Measurements from ENCODE around the gene CCDC170.

The CCDC170 gene

DNA sequence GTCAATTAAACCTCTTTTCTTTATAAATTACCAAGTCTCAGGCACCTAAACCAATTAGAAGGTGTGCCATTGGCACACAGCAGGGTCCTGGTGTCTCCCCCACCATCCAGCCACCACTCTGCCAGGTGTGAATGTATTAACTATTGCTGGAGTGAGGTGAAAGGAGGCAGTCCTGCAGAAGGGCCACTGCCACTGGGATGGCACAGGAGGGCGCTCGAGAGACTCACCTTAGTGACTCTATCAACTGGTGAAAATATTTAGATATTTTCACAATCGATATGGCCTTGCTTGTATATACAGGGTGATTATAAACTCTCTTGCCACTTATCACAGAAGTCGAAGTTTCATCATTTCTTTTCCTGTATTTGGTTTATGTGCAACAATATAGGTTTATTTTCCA is 168.1 kb downstream of the CCDC170 start:
- DNase-seq: no peak

DNA sequence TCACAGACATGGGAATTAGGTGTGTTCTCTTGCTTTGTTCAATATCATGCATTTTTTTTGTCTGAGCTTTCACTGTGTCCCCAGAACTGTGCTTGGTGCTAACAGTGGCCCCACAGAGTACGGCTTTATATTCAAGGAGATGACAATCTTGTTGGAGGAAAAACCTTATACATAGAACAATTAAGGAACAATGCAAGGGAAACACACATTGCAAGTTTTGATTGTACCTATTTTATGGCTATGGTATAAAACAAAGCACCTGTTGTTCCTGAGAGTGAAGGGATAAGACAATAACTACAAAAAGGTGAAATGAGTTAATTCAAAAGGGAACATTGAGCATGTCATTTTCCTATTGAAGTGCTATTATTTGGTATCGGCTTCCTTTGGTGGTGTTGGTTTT is 169.7 kb downstream of the CCDC170 start:
- DNase-seq: no peak

DNA sequence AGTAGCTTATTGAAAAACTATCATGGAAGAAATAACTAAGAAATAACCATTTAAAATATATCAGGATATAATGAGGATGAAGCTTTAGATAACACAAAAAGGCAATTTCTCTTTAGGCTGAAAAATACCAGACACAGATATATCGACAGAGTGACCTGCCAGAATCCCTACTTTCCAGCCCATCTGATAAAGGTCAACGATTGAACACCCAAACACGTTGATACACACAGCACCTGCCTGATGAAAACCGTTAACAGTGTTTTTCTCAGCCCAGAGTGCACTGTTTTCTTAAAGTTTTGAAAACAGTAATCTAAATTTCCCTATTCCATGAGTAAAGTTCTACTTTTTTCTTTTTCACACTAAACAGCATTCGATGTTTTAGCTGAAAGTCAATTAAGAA is 170.6 kb downstream of the CCDC170 start:
- DNase-seq: no peak

DNA sequence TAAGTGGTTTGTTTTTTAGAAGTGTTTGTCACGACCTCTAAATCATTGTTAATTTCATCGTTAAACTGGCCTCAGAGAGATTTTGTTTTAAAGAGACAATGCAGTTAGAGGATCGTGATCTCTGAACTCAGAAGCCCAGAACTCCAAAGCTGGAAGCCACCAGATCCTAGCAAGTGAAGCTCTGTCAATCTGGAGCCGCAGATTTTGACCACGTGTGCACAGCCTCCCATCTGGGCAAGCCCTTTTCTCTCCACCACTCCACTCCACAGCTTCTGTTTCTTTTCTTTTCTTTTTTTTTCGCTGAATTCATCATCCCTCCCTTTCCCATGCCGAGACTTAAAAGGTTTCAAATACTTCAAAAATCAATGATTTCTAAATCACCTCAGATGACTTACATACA is 171.5 kb downstream of the CCDC170 start:
- DNase-seq: no peak

DNA sequence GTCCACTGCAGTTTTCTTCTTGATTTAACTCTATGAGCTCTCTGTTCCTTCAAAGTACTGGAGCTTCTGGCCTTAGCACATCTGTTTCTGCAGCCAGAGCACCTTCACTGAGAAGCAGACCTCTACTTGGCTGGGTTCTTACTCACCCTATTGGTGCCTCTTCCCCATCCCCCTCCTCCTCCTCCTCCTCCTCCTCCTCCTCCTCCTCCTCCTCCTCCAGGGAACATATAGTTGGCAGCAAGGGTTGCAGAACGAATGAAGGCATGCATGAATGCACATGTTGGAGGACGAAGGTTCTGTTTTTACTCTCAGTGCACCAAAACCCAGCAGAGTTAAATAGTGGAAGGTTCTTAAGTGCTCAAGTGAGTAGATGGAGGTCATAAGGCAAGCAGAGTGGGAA is 172.7 kb downstream of the CCDC170 start:
- DNase-seq: no peak

DNA sequence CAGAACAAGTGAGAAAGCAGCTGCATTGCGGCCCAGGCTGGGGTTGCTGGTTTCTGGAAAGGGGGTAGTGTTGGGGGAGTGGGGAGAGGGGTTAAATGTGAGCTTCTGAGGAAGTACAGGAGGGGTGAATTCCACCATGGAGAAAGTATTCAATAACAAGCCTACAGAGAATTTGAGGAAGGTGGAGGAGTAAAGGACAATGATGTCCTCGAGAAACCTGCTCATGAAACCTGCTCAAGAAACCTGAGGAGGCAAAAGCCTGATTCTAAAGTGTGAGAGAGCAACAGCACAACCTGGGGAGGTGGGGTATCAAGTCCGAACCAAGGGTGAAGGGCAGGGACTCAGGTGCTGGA is 175.4 kb downstream of the CCDC170 start:
- no peak for DNase-seq

DNA sequence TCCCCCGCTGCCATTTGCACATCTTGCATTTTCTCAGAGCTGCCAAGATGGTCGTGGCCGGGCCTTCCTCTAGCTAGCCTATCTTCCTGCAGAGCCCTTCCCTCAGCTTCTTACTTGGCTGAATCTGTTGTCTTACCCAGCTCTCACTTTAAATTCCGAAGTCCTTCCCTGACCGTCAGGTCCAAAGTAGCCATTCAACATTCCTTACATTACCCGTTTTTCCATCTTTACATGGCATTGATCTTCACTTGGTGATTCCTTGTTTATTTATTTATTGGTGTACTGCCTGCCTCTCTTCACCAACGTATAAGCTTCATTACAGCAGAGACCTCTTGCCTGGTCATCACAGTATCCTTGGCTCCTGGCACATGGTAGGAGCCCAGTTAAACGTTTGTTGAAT is 176.3 kb downstream of the CCDC170 start:
- DNase-seq: no peak
